Left renal pelvis (tissue), 4 donors: ENCODE results near the gene ZNF408. TPM values are rescaled to one million over a fixed set of nuclear protein-coding genes. Genes with fewer than 3 reads are reported as not detected.

Experiments
- polyA plus RNA-seq, 4 donors: library from polyadenylated mRNA; unstranded; fragments of 120-200 nt; gene quantifications; one replicate each; pipeline ENCODE4 v1.2.1, GENCODE V29; 2013; ENCODE audit not compliant: insufficient read length in 4 of 4

ZNF408 gene
- polyA plus RNA-seq, 4 donors = 7.0 to 11.0 (median 8.8) TPM

Other genes starting within 250 kb of the ZNF408 start
- 10 to 100 TPM; 18.8 to 25.8 (median 24.7) TPM for gene AMBRA1, start 107.0 kb upstream of the ZNF408 start, polyA plus RNA-seq
- gene HARBI1, start 83.8 kb upstream of the ZNF408 start, polyA plus RNA-seq = 1 to 10 TPM; 3.4 to 4.8 (median 3.8) TPM
- gene ATG13, start 83.5 kb upstream of the ZNF408 start, polyA plus RNA-seq = 10 to 100 TPM; 49.9 to 75.4 (median 66.0) TPM
- 10 to 100 TPM; 50.7 to 68.0 (median 59.6) TPM for gene ARHGAP1, start 412 bp upstream of the ZNF408 start, polyA plus RNA-seq
- gene F2, start 18.2 kb downstream of the ZNF408 start, polyA plus RNA-seq = 1 to 10 TPM in 1 of 4 donors, under 1 TPM in 2, not detected in 1; 0.34 to 3.0 (median 0.41) TPM
- gene CKAP5, start 145.2 kb downstream of the ZNF408 start, polyA plus RNA-seq = 100 to 1,000 TPM in 2 of 4 donors, 10 to 100 TPM in 2; 79.9 to 118 (median 98.6) TPM
- gene LRP4, start 217.5 kb downstream of the ZNF408 start, polyA plus RNA-seq = 10 to 100 TPM; 20.3 to 30.3 (median 27.2) TPM
- gene CSTPP1, start 235.7 kb downstream of the ZNF408 start, polyA plus RNA-seq = 10 to 100 TPM; 32.5 to 61.5 (median 55.1) TPM